BJ (cell line): ENCODE data around the gene OR10V1. TPM values are rescaled to one million over a fixed set of nuclear protein-coding genes. Genes with fewer than 3 reads are reported as not detected.

Experiments used
- CTCF ChIA-PET: fragments of 350-600 bp; formaldehyde crosslinking; extraction: SDS; loops from one replicate; lab custom pipeline; 2021; ENCODE audit warnings: antibody characterized with exemption, inconsistent platforms; lab: Yijun Ruan, JAX
- POLR2A ChIA-PET: fragments of 300-600 bp; sonication (Branson Sonifier 250); formaldehyde crosslinking; extraction: SDS; loops from one replicate; lab custom pipeline; 2021; ENCODE audit warnings: antibody characterized with exemption; lab: Charles Lee
- DNase-seq: peaks from one replicate; pipeline ENCODE4 v3.0.0-alpha.2; 2011; ENCODE audit warnings: low read depth
- H3K27me3 ChIP-seq: 2 replicates; pipeline ENCODE4 v1.6.0; 2011; ENCODE audit warnings: low read length; ENCODE audit not compliant: control insufficient read depth, insufficient read depth
- H3K36me3 ChIP-seq: 2 replicates; pipeline ENCODE4 v1.5.1; 2011; ENCODE audit warnings: low read length; ENCODE audit not compliant: control insufficient read depth, insufficient read depth
- H3K4me3 ChIP-seq: 2 replicates; pipeline ENCODE4 v1.5.1; 2011; ENCODE audit warnings: low read depth, mild to moderate bottlenecking, control low read depth, low read length
- polyA plus RNA-seq: library from polyadenylated mRNA; depleted of rRNA; stranded (reverse); fragments of >200 nt; gene quantifications from 2 replicates; pipeline ENCODE4 v1.2.3, GENCODE V29; 2011
- TF ChIP-seq, protein P1 (sequence below): IDR thresholded peaks from 2 replicates; pipeline ENCODE4 v1.5.1; 2011; ENCODE audit warnings: low read depth, mild to moderate bottlenecking, control low read depth, inconsistent platforms, low read length, moderate library complexity; ENCODE audit not compliant: insufficient read depth

Gene OR10V1
- polyA plus RNA-seq, 1 experiment: not detected

DNA sequence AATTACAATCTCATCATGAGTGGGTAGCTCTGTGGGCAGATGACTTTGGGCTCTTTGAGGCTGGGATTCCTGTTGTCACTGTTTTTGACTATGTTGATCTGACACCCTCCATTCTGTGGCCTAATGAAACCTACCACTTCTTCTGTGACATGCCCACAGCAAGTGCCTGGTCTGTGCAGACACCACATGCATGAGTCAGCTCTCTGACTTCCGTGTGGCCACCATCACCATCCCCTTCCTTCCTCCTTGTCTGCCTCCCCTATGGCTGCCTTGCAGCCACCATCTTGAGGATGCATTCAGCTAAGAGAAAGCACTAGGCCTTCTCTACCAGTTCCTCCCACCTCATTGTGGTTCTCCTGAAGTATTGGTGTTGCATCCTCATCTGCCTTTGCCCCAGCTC is 15.3 kb upstream of the OR10V1 start:
- CTCF ChIA-PET: interaction anchor here (0.7 kb wide), 1 partner anchor 224 kb away, joined by 3 read pairs; no protein-coding TSS in a partner anchor
- H3K27me3 ChIP-seq: no peaks in the 10 kb centered on the region
- no peak for DNase-seq
- TF ChIP-seq, protein P1, sequence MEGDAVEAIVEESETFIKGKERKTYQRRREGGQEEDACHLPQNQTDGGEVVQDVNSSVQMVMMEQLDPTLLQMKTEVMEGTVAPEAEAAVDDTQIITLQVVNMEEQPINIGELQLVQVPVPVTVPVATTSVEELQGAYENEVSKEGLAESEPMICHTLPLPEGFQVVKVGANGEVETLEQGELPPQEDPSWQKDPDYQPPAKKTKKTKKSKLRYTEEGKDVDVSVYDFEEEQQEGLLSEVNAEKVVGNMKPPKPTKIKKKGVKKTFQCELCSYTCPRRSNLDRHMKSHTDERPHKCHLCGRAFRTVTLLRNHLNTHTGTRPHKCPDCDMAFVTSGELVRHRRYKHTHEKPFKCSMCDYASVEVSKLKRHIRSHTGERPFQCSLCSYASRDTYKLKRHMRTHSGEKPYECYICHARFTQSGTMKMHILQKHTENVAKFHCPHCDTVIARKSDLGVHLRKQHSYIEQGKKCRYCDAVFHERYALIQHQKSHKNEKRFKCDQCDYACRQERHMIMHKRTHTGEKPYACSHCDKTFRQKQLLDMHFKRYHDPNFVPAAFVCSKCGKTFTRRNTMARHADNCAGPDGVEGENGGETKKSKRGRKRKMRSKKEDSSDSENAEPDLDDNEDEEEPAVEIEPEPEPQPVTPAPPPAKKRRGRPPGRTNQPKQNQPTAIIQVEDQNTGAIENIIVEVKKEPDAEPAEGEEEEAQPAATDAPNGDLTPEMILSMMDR: no peak
- no peaks in the 10 kb centered on the region for H3K36me3 ChIP-seq
- POLR2A ChIA-PET: no interaction called here
- H3K4me3 ChIP-seq: no peak overlapping the region

- no peaks in the 10 kb centered on the region for H3K36me3 ChIP-seq
- no peaks in the 10 kb centered on the region for H3K27me3 ChIP-seq
- POLR2A ChIA-PET: interaction anchor here (0.6 kb wide), 1 partner anchor 19 kb away, joined by 16 read pairs; no protein-coding TSS in a partner anchor
- no peak overlapping the region for H3K4me3 ChIP-seq
- TF ChIP-seq, protein P1: no peak
- DNase-seq: no peak
- CTCF ChIA-PET: no interaction called here
These were observed 14.5 kb upstream of the OR10V1 start for GRCh38 chr11:59728154-59728553.

DNA sequence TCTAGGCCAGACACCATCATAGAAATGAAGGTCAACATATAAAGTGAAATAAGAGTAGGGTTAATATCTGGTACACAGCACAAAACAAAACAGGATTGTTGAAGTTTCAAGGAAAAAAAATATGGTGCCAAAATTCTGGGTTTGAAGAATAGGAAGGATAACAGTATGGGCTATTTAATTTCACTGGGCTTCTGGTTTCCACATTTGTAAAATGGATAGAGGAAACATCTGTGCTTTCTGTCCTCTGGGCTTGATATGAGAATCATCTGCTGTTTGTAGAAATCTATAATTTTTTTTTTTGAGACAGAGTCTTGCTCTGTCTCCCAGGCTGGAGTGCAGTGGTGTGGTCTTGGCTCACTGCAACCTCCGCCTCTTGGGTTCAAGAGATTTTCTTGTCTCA is 13.8 kb upstream of the OR10V1 start:
- no peak for DNase-seq

GRCh38 chr11:59724066-59724465 is 10.4 kb upstream of the OR10V1 start:
- ChIA-PET CTCF (no interaction called here), POLR2A (no interaction called here)
- TF ChIP-seq, protein P1: no peak
- no peak for DNase-seq
- H3K36me3 ChIP-seq: no peaks in the 10 kb centered on the region
- no peak overlapping the region for H3K4me3 ChIP-seq
- H3K27me3 ChIP-seq: no peaks in the 10 kb centered on the region

More for the DNA sequence above, 13.8 kb upstream of the OR10V1 start:
- Histone ChIP-seq H3K4me3 (no peak overlapping the region), H3K27me3 (no peaks in the 10 kb centered on the region), H3K36me3 (no peaks in the 10 kb centered on the region)
- ChIA-PET CTCF (no interaction called here), POLR2A (no interaction called here)
- TF ChIP-seq, protein P1: no peak

DNA sequence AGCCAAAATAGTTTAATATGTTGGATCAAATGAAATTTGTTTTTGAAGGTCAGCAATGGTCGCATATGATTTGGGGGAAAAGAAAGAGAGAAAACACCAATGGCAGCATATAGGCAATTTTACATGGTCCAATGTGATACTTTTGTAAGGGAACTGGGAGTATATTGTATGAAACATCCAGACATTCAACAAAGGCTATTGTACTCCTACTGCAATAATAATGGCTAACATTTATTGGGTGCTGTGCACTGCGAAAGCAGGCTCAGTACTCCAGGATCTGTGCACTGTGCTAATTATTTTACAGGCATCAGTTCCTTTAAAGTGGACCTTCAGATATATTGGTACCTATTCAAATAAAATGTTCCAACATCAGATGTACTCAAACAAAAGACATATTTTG is 5.9 kb upstream of the OR10V1 start:
- ChIA-PET POLR2A (interaction anchor here (0.7 kb wide), 1 partner anchor 40 kb away, joined by 15 read pairs; no protein-coding TSS in a partner anchor), CTCF (no interaction called here)
- Histone ChIP-seq H3K27me3 (no peaks in the 10 kb centered on the region; the same call in 1 of the 2 replicates), H3K4me3 (no peak overlapping the region), H3K36me3 (no peaks in the 10 kb centered on the region)
- no peak for DNase-seq
- TF ChIP-seq, protein P1: no peak
